ENCODE results near the gene BAIAP2. TPM values are rescaled to one million over a fixed set of nuclear protein-coding genes. Genes with fewer than 3 reads are reported as not detected.

BAIAP2 gene
- total RNA-seq, 1 donor from 2014 or later, result 48.9 TPM

- H3K36me3 Mint-ChIP-seq, result no peaks in the 10 kb centered on the region
- DNase-seq (ENCODE audit: low spot score in 2 of 2, unreplicated experiment in 2 of 2), result no peak
Measured at GRCh38 chr17:81053041-81053970, 18.4 kb downstream of the BAIAP2 start.

DNA sequence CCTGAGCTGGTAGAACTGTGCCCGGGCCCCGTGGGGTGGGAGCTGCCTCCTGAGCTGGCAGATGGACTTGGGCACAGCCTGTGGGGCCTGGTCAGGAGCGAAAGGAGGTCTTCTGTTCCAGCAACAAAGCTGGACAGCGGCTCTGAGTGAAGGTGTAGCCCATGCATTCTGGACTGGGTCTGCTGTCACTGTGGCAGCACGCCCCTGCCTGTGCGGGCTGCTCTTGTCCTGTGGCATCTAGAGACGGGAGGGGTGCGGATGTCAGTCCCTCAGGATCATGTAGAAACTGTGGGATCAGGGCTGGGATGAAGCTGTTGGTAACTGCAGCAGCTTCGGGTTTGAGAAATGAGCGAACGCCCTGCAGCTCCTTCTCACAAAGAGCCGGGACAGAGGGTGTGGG is 19.4 kb downstream of the BAIAP2 start:
- no peaks in the 10 kb centered on the region for H3K9me3 Mint-ChIP-seq
- no peak overlapping the region for H3K4me3 Mint-ChIP-seq
- H3K27me3 Mint-ChIP-seq (ENCODE audit: low read depth), result no peaks in the 10 kb centered on the region
- H3K36me3 Mint-ChIP-seq, result no peaks in the 10 kb centered on the region
- no peak overlapping the region for H3K27ac Mint-ChIP-seq
- H3K4me1 Mint-ChIP-seq, result peaks cover 47% of the 10 kb centered on the region
- TF ChIP-seq CTCF (IDR thresholded peaks at IDR 0.05; ENCODE audit: unreplicated experiment), result no peak
- DNase-seq (ENCODE audit: low spot score in 2 of 2, unreplicated experiment in 2 of 2), result no peak

More at GRCh38 chr17:81053041-81053970, 18.4 kb downstream of the BAIAP2 start:
- no peak for TF ChIP-seq CTCF (IDR thresholded peaks at IDR 0.05; ENCODE audit: unreplicated experiment)
- no peak overlapping the region for H3K4me3 Mint-ChIP-seq
- H3K27ac Mint-ChIP-seq, result no peak overlapping the region
- H3K4me1 Mint-ChIP-seq, result peaks cover 49% of the 10 kb centered on the region
- H3K9me3 Mint-ChIP-seq, result no peaks in the 10 kb centered on the region
- no peaks in the 10 kb centered on the region for H3K27me3 Mint-ChIP-seq (ENCODE audit: low read depth)

- Mint-ChIP-seq H3K4me3 (no peak overlapping the region), H3K36me3 (no peaks in the 10 kb centered on the region), H3K27ac (no peak overlapping the region), H3K27me3 (ENCODE audit: low read depth) (no peaks in the 10 kb centered on the region), H3K9me3 (no peaks in the 10 kb centered on the region), H3K4me1 (peaks cover 46% of the 10 kb centered on the region)
- no peak for TF ChIP-seq CTCF (IDR thresholded peaks at IDR 0.05; ENCODE audit: unreplicated experiment)
- DNase-seq (ENCODE audit: low spot score in 2 of 2, unreplicated experiment in 2 of 2), result no peak
Measured at GRCh38 chr17:81054881-81055370, 20.0 kb downstream of the BAIAP2 start.

- no peak overlapping the region for H3K27ac Mint-ChIP-seq
Measured at GRCh38 chr17:81056312-81056711, 21.4 kb downstream of the BAIAP2 start.

GRCh38 chr17:81057079-81057730 is 22.3 kb downstream of the BAIAP2 start:
- Mint-ChIP-seq H3K36me3 (peaks cover 8% of the 10 kb centered on the region), H3K4me3 (no peak overlapping the region), H3K27ac (peak overlapping the region; percentile 96), H3K4me1 (peaks cover 46% of the 10 kb centered on the region), H3K27me3 (ENCODE audit: low read depth) (no peaks in the 10 kb centered on the region), H3K9me3 (no peaks in the 10 kb centered on the region)
- TF ChIP-seq CTCF (IDR thresholded peaks at IDR 0.05; ENCODE audit: unreplicated experiment), result no peak
- peak in 1 of 2 experiments; percentile 60 for DNase-seq (ENCODE audit: low spot score in 2 of 2, unreplicated experiment in 2 of 2)

More at GRCh38 chr17:81056312-81056711, 21.4 kb downstream of the BAIAP2 start:
- no peak overlapping the region for H3K4me3 Mint-ChIP-seq
- H3K4me1 Mint-ChIP-seq, result peaks cover 46% of the 10 kb centered on the region
- no peaks in the 10 kb centered on the region for H3K27me3 Mint-ChIP-seq (ENCODE audit: low read depth)
- H3K9me3 Mint-ChIP-seq, result no peaks in the 10 kb centered on the region
- DNase-seq (ENCODE audit: low spot score in 2 of 2, unreplicated experiment in 2 of 2), result no peak
- TF ChIP-seq CTCF (IDR thresholded peaks at IDR 0.05; ENCODE audit: unreplicated experiment), result no peak
- H3K36me3 Mint-ChIP-seq, result peaks cover 2% of the 10 kb centered on the region
